GM19025 (cell line): ENCODE results near the gene C3orf80.
A peak's percentile ranks its signal among the peaks of the same experiment; 100 is the strongest.
"Not testable (repeated sequence)": the region's sequence is repeated elsewhere in the genome, so short reads cannot be mapped to it uniquely, and the experiment has no call there.

ENCODE experiments used
- ATAC-seq: cut with Tn5 transposase; IDR thresholded peaks from one replicate; pipeline ENCODE4 v1.9.1; 2021; ENCODE audit warnings: mild to moderate bottlenecking, low read depth, moderate library complexity; ENCODE audit not compliant: unreplicated experiment

C3orf80 gene

GRCh38 chr3:160210341-160210740, 14.9 kb upstream of the C3orf80 start:
- no peak for ATAC-seq

- no peak for ATAC-seq
Observed at GRCh38 chr3:160210799-160211221, 14.4 kb upstream of the C3orf80 start.

GRCh38 chr3:160213191-160213590, 12.0 kb upstream of the C3orf80 start:
- no peak for ATAC-seq

- ATAC-seq: no peak
Observed at GRCh38 chr3:160217675-160218074, 7.5 kb upstream of the C3orf80 start.

GRCh38 chr3:160218136-160218535, 7.1 kb upstream of the C3orf80 start:
- ATAC-seq: no peak

GRCh38 chr3:160220038-160220437, 5.2 kb upstream of the C3orf80 start:
- no peak for ATAC-seq

- no peak for ATAC-seq
Observed at GRCh38 chr3:160221019-160221418, 4.2 kb upstream of the C3orf80 start.

GRCh38 chr3:160224256-160224655, 966 bp upstream of the C3orf80 start:
- no peak for ATAC-seq

- ATAC-seq: no peak
Observed at GRCh38 chr3:160224811-160225175, 429 bp upstream of the C3orf80 start.

- peak; percentile 18 for ATAC-seq
Observed at GRCh38 chr3:160226026-160226907, 1.0 kb downstream of the C3orf80 start.

- no peak for ATAC-seq
Observed at GRCh38 chr3:160227419-160227818, 2.2 kb downstream of the C3orf80 start.

- ATAC-seq: no peak
Observed at GRCh38 chr3:160232014-160232413, 6.8 kb downstream of the C3orf80 start.

- ATAC-seq: not testable (repeated sequence)
Observed at GRCh38 chr3:160240719-160241118, 15.5 kb downstream of the C3orf80 start.

- no peak for ATAC-seq
Observed at GRCh38 chr3:160245261-160245800, 20.1 kb downstream of the C3orf80 start.

GRCh38 chr3:160247766-160248165, 22.5 kb downstream of the C3orf80 start:
- ATAC-seq: no peak

GRCh38 chr3:160253298-160253697, 28.1 kb downstream of the C3orf80 start:
- ATAC-seq: no peak

- no peak for ATAC-seq
Observed at GRCh38 chr3:160257606-160258005, 32.4 kb downstream of the C3orf80 start.

- ATAC-seq: no peak
Observed at GRCh38 chr3:160259589-160259988, 34.4 kb downstream of the C3orf80 start.

- no peak for ATAC-seq
Observed at GRCh38 chr3:160260587-160261270, 35.5 kb downstream of the C3orf80 start.

GRCh38 chr3:160265088-160265487, 39.9 kb downstream of the C3orf80 start:
- no peak for ATAC-seq
